NCI-H1105 treated with DMSO at 0.1 percent for 48 hours (cell line): ENCODE results near the gene HACD2.
A peak's percentile ranks its signal among the peaks of the same experiment; 100 is the strongest.

ENCODE experiments used
- DNase-seq: peaks from one replicate; lab custom pipeline; 2025; lab: John Stamatoyannopoulos, UW

Gene HACD2

DNA sequence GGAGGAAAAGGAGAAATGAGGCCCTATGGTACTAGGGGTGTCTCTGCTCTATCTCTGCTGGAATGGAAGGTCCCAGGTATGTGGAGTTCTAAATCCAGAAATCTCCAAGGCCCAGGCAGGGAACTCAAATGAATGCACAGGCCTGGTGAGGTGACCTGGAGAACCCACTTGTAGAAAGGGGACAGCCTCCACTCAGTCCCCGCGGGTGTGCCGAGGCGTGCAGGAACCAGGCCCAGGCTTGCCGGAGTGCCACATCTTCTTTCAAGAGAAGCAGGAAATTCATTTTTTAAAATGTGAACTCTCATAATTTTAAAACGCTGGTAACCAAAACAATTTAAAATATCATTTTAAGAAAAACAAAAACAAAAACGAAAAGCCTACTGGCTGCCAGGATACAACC is 103.8 kb downstream of the HACD2 start:
- DNase-seq, result no peak

DNA sequence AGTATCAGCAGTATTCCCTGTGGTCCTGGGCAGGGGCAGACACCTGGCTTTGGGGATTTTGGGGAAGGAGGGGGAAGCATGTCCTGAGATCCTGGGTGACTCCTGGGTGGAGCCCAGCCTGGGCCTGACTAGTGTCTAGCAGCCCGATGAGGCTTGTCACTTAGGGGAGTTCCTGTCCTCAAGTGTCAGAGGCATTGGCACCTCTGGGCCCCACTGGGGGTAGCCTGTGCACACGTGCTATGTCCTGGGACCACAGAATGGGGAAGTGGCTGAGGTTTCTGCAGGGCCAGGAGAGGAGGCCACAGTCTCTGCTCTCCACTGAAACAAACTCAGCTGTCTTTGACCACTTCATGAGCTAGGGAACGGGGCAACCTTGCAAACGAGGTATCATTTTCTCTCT is 104.4 kb downstream of the HACD2 start:
- no peak for DNase-seq

DNA sequence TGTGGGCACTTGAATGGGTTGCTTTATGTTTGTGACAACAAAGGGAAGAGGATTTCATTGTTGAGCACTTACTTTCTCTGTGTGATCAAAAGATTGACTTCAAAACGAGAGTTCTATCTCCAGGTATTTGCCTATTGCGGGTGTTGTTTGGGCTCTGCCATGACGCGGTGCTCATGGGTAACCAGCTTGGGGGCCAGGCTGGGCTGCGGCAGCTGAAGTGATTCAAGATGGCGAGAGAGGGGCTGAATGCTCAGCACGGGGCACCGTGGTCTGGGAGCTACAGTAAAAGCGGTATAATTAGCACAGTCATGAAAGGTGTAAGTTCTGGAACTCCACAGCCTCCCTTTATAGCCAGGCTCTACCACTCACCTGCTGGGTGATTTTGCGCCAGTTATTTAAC is 105.0 kb downstream of the HACD2 start:
- DNase-seq, result no peak

DNA sequence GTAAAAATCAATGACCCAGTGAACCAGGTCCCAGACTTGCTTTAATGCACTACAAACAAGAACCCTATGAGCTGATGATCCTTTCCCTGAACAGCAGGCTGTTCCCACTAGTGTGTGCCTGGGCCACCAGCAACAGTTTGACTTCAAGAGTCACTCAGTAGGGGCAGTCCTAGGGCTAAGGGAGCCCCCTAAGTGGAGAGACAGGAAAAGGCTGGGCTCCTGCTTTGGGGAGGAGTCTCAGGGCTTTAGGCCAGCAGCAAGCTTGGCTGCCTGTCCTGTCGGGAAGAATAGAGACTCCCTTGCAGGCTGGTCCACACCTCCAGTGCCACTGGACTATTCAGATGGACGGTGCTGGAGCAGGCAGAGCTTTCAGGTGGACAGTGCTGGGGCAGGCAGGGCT is 106.5 kb downstream of the HACD2 start:
- DNase-seq, result no peak

DNA sequence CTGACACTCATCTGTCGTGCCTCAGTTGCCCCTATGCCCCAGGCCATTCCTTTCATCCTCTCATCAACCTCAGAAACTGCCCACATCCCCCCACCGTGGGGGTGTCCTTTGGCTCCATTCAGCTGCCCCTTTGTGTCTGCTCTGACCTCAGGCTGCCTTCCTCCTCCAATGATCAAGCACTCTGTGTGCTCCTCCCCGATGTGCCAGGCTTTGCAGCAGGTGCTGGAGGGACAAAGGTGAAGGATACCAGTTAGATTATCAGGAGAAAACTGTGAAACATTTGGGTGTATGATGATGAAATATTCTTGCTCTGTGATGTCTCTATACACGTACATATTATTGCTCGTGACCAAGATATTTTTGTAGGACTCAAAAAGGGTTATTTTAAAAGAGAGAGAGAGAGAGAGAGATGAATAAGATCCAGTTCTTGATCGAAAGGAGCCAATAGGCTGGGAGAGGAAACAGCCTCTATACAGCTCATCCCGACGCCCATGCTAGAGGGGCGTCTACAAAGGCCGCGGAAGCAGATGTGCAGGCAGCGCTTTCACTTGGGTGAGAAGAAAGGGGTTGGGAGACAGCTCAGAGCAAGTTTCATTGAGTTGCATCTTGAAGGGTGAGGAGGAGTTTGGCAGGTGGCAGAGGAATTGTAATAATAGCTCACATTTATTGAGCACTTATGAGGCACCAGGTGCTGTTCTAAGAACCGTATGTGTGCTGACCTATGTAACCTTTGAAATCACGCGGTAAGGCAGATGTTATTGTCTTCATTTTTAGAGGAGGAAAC is 107.7 kb downstream of the HACD2 start:
- DNase-seq, result peak; percentile 29

DNA sequence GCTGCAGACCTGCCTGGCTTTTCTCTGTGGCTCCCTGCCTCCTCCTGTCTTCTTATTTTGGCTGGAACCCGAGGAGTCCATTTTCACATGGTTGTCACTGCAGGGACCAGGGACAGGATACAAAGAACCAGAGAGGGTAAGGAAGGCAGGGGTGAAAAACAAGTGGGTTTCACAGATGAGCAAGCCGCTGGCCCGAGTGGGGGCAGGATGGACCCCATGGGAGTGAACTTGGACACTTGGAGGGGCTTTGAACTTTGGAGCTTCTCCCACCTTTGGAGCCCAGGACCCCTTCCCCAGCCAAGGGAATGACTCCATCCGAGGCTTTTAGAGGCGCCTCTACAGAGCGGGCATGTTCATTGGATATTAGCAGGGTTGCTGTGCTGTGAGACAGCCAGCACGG is 109.1 kb downstream of the HACD2 start:
- no peak for DNase-seq

DNA sequence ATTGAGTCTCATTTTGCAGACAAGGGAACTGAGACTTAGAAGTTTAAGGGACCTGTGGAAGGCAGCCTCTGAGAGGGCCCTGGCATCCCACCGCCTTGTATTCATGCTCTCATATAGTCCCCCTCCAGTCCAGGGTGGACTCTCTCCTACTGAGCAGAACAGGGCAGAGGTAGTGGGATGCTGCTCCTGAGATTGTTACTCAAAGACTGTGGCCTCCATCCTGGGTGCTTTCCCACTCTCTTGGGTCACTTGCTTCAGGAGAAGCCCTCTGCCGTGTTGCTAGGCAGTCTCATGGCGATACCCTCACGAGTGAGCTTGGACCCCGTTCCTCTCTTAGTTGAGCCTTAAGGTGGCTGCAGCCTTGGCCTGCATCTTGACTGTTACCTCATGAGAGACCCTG is 113.7 kb downstream of the HACD2 start:
- no peak for DNase-seq

DNA sequence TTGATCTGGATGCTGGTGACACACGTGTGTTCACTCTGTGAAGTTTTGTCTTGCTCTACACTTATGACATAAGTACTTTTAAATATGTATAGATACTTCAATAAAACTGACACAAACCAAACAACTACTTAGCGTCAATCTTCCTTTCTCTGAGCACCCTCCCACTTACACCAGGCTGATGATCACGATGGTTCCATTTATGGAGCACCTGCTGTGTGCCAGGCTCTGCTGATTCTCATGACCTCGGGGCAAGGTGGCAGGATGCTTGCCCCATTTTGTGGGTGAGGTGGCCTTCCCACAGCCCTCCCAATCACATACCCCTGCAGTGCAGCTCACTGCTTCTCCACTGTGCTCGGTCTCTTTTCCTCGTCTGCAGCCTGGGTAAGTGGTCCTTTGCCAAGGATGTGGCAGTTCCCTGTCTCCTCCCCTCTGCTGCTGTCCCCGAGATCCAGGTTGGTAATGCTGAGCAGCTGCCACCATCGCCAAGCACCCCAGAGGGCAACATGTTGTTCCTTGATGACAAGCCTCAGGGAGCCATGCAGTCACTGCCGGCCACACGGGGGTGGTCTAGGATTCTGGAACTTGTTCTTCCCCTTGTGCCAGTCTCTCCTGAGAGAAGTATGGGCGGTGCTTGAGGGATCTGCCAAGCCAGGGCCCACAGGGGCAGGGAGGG is 115.4 kb downstream of the HACD2 start:
- no peak for DNase-seq

DNA sequence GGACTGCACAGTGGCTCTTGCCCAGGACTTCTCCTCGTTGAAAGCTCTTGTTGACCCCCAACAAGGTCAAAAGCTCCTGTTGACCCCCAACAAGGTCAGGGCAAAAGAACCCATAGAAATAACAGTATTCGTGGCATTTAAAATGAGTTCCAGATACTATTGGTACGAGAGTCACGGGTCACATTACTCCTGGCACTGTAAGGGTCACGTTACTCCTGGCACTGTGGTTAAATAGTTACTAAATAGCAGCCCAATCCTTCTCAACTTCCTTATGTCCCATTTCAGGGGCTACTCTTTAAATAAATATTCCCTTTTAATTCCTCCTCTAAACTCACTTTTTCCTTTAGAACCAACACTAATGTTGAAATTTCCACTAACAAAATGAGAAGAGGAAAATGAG is 117.8 kb downstream of the HACD2 start:
- DNase-seq, result no peak

DNA sequence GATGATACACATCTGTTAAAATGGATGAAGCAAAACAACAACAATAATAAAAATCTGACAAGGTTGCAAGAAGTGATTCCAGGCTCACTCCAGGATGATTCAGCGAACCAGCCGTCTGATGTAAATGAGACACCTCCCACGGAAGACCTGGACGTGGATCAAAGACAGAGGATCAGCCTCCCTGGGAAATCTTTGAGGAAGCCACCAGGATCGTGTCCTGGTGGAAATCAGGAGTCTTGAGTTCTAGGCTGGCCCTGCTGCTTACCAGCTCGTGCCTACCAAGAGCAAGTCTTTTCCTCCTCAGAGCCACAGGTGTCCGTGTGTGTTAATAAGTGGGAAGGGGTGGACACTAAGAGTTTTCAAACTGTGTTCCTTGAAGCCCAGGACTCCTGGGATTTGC is 120.6 kb downstream of the HACD2 start:
- no peak for DNase-seq

DNA sequence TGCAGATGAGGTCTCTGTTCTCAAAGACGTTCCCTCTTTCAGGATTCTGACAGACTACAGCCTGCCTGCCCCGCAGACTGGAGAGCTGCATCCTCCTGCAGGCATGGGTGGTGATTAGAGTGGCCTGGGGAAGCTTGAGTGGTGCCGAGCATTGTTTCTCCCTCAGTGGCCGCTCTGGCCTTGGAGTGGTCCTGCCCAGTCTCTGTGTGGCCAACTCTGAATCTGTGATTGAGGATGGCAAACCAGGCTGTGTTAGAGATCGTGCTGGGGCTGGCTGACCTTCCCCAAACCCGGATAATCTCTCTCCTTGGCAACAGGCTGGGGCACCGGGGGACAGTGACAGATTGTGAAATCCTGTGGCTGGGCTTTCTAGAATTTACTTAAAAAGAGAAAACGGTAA is 125.0 kb downstream of the HACD2 start:
- no peak for DNase-seq

DNA sequence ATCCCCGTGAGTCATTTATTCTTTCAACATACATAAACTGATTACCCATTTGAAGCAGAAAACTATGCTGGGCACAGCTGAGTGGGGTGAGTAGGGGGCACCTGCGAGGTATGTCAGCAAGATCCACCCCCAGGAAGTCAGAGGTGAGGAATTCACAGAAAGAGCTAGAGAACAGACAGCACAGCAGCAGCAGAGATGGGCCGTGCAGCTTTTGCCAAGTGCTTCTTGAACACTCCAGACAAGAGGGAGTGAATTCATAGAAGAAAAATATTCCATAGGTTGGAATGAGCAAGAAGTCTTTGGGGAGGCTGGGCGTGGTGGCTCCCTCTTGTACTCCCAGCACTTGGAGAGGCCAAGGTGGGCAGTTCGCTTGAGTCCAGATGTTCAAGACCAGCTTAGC is 126.6 kb downstream of the HACD2 start:
- DNase-seq, result no peak

DNA sequence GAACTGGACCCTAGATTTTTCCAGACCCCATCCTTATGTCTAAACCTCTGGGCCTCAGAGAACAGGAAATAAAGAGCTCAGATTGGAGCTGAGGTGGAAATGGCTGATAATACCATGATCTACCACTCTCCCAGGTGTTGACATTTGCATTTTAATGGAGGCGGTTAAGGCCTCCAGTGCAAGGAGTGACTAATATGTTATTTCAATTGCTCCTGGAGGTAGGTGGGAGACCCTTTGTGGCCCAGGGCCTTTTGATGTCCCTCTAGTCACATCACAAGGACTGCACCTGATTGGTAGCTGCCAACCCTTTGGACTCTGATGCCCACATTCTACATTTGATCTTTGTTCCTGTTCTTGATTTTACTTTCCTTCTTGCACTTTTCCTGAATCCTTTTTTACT is 127.0 kb downstream of the HACD2 start:
- no peak for DNase-seq

DNA sequence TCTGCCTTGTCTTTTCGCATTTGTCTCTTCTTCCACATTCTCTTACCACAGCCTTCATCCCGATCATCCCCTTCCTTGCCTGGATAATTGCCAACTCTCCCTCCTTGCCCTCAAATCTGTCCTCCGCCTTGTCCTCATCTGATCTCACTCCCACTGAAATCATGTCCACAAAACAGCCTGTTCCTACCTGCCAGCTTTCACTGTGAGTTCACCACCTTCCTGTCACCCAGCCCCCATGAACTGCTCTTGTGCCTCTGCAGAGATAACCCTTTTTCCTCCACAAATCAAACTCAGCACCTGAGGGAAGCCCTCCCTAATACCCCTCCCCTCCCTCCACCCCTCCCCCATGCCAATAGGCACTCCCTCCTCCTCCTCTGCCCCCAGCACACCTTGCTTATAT is 131.2 kb downstream of the HACD2 start:
- no peak for DNase-seq

DNA sequence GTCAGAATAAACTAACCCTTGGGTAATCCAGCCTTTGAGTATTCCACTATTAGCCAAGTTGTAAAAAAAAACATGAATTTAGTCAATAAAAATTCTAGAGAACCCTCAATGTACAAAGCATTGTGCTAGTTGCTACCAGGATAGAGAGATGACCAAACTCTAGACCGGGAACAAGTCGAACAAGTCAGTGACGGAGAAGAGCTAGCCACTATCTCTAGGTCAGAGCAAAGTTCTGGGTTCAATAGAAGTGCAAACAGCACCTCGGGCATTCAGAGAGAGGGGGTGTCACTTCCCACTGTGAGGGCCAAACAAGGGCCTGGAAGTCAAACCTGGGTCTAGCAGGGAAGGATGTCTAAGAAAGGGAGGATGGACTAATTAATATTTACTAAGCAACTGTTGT is 133.7 kb downstream of the HACD2 start:
- DNase-seq, result no peak

DNA sequence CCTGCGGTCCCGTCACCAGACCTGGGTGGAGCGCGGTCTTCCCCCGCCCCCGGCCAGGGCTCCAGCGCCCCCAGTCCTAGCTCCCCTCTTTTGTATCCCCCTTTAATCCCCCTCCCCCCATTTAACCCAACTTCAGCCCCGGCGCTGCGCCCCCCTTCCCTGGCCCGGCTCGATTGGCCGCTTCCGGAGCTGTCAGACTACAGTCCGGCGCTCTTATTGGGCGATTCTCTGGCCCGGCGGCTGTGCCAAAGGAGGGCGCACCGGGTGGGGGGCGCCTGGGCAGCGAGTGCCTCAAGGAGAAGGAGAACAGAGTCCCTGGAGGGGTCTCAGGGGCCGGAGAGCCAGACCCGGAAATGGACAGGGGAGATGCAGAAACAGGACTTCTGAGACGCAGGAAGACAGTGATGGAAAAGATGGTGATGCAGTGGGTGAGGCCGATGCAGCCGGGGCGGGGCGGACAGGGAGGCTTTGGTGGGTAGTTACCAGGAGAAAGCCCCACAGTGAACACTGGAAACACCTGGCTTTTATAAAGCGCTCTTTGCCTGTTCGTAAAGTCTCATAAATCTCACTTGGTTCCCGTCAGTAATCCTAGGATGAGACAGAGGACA is 134.8 kb downstream of the HACD2 start:
- no peak for DNase-seq

DNA sequence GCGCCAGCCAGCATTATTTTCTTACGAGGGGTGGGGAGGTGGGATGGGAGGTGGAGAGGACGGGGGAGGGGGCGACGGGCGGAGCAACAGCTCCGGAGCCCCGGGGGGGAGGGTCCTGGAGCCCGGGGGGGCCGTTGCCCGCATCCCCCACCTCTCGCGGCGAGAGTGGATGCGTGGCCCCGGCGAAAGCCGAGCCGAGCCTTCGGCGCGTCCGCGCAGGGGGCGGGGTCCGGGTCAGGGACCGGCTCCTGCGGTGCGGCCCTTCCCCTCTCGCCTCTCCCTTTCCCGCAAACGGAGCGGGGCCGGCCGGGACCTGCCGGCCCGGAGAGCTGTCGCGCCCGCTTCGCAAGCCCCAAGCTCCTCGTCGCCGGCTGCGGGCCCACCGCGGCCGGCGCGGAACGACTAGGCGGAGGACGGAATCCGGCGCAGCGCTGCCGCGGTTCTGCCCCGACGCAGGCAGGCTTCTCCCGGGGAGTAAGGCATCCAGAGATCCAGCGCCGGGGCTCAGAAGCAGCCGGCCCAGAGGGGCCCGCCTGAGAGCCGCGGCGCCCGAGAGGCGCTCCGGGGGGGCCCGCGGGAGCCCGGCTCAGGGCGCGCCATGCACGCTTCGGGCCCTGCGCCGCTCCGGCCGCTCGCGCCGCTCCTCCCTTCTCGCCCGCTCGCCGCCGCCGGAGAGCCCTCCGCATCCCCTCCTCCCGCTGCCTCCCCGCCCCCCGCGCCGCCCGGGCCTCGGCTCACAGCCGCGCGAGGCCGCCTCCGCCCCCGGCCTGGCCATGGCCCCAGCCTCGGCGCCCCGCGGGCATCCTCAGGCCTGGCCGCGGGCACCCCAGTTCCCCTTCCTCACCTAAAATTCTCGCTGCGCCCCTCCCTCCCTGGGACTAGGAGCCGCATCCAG is 135.5 kb downstream of the HACD2 start:
- DNase-seq, result peak; percentile 30

DNA sequence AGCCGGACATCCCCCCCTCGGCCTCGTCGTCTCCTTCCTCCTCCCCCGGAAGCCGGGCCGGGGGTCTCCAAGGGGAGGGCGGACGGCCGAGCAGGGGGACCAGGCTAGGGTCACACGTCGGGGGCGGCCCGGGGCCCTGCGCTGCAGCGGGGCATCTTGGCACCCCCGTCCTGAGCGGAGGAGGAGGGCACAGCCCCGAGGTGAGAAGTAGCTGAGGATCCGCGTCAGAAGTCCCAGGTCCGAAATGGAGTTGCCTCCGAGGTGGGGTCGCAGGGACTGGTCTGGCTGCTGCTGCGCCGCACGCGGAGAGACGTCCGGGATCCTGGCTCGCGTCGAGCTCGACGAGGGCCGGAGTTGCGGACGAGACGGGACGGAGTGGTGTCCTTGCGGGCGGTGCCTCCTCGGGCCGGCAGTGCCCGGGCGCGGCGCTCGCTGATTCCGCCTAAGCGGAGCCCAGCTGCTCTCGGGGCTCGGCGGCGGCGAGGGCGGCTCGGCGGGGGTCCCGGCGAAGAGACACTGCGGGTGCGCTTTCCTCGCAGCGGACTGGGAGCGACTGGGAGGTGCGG is 136.2 kb downstream of the HACD2 start, which contains the start of gene ADCY5:
Gene ADCY5, minus strand, starts transcription at position 555 of the 566 bp plus-strand sequence. Its CDS starts 545 bp downstream, at position 10.
- DNase-seq, result peak; percentile 25

DNA sequence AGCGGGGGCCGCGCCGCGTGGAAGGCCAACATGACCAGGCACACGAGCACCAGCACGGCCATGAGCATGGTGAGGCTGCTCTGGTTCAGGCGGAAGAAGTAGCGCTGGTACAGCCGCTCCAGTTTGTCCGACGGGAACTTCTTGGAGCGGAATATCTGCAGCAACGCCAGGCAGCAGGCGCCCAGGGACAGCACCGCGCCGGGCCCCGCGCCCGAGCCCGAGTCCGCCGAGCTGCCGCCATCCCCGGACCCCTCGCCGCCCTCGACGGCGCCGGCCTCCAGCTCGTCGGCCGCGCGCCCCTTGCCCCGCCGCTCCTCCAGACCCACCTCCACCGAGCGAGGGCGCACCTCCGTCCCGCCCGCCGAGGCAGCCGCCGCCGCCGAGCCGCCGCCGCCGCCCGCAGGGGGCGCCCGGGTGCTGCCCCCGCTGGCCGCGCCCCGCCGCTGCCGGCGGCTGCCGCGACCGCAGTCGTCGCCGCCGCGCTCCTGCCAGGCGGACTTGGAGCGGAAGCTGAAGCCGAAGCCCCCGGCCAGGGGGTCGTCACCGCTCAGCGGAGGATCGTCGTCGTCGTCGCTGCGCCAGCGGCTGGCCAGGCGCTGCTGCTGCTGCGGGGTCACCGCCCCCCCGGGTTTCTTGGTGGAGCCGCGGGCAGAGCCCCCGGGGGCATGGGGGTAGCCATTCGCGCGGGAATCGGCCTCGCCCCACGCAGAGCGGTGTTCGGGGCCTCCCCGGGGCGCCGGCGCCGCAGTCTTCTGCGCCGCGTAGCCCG is 136.9 kb downstream of the HACD2 start:
- DNase-seq, result peak; percentile 49

DNA sequence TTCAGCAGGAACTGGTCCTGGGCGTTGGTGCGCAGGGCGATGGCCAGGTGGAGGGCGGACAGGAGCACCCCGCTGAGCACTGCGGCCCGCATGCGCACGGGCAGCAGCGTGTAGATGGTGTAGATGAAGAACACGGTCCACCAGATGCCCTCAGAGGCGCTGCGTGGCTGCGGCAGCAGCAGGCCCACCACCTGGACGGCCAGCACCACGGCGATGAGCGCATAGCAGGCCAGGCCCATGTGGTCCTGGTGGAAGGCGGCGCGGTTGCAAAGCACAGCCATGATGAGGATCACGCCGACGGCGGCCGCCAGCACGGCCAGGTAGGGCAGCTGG is 137.5 kb downstream of the HACD2 start:
- no peak for DNase-seq

DNA sequence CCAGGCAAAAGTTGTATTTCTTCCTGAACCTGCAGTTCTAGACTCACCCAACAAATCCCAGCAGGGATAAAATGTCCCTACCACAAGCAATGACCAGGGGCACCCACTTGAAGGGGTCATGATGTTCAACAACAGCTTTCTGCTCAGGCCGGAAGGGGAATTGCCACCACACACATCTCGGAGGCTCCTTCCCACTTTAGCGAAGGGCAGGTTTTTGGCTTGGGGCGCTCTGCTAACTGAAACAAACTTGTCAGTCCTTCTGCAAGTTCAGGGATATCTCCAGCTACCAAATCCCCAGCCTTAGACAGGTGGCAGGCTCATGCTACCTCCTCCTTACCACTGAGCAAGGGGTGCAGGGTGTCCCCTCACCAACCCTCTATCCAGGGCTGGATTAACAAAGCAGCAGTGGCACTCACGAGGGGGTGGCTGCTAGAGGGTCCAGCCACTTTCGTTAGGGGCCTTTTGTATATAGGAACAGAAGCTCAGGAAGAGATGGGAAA is 138.2 kb downstream of the HACD2 start:
- DNase-seq, result no peak
